HuH-7 (cell line): ENCODE measurements around the gene ACSL5.
"Not testable (repeated sequence)": the region's sequence is repeated elsewhere in the genome, so short reads cannot be mapped to it uniquely, and the experiment has no call there.

Experiments used
- DNase-seq: peaks from one replicate; pipeline ENCODE4 v3.0.0; 2011; ENCODE audit warnings: low spot score

The ACSL5 gene

GRCh38 chr10:112461029-112461887, 87.3 kb downstream of the ACSL5 start:
- no peak for DNase-seq

GRCh38 chr10:112464074-112464473, 90.2 kb downstream of the ACSL5 start:
- not testable (repeated sequence) for DNase-seq

GRCh38 chr10:112465299-112465883, 91.5 kb downstream of the ACSL5 start:
- DNase-seq, result no peak

- no peak for DNase-seq
Observed at GRCh38 chr10:112466802-112467201, 92.9 kb downstream of the ACSL5 start.

- DNase-seq, result no peak
Observed at GRCh38 chr10:112467541-112468075, 93.7 kb downstream of the ACSL5 start.

- DNase-seq, result peak; percentile 40
Observed at GRCh38 chr10:112471878-112472487, 98.1 kb downstream of the ACSL5 start.

- DNase-seq, result no peak
Observed at GRCh38 chr10:112475575-112476218, 101.8 kb downstream of the ACSL5 start.
